Measurements from ENCODE around the gene GPR75. TPM values are rescaled to one million over a fixed set of nuclear protein-coding genes. Genes with fewer than 3 reads are reported as not detected.

The GPR75 gene
- total and polyA plus RNA-seq, 11 donors: 0.67 to 2.2 (median 1.2) TPM

- Histone ChIP-seq H3K4me3 (no peak overlapping the region), H3K9me3 (no peaks in the 10 kb centered on the region), H3K36me3 (peaks cover 0 to 99% (median 98%) of the 10 kb centered on the region in 9 donors), H3K27me3 (no peaks in the 10 kb centered on the region), H3K27ac (no peak overlapping the region), H3K4me1 (peaks cover 0 to 10% (median 0%) of the 10 kb centered on the region in 12 donors)
- TF ChIP-seq, protein P1, sequence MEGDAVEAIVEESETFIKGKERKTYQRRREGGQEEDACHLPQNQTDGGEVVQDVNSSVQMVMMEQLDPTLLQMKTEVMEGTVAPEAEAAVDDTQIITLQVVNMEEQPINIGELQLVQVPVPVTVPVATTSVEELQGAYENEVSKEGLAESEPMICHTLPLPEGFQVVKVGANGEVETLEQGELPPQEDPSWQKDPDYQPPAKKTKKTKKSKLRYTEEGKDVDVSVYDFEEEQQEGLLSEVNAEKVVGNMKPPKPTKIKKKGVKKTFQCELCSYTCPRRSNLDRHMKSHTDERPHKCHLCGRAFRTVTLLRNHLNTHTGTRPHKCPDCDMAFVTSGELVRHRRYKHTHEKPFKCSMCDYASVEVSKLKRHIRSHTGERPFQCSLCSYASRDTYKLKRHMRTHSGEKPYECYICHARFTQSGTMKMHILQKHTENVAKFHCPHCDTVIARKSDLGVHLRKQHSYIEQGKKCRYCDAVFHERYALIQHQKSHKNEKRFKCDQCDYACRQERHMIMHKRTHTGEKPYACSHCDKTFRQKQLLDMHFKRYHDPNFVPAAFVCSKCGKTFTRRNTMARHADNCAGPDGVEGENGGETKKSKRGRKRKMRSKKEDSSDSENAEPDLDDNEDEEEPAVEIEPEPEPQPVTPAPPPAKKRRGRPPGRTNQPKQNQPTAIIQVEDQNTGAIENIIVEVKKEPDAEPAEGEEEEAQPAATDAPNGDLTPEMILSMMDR (IDR thresholded peaks at IDR 0.05): no peak
- no peak for TF ChIP-seq POLR2A (IDR thresholded peaks at IDR 0.05)
- no peak for DNase-seq
- ATAC-seq: no peak
- intact Hi-C loops (cut with DNase I): no loop called here
- 68 to 89% (median 77%) methylated on average over 3 of the region's 3 CpGs for WGBS, 4 donors
Observed at GRCh38 chr2:53901192-53901591, 41.4 kb upstream of the GPR75 start.

DNA sequence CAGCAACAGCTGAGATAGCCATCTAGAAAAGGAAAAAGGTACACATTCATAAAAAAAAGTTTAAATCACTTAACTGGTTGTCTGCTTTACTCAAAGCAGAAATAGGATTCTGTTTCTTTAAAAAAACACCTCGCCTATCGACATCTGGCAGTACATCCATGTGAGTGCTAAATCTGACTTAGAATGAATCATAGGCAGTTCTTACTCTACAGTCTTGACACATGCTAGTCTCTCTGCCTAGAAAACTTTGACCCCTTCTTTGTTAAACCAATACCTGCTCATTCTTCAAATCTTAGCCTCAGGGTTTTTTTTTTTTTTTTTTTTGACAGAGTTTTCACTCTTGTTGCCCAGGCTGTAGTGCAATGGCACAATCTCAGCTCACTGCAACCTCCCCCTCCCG lies 37.1 kb upstream of the GPR75 start:
- 53 to 61% (median 57%) methylated on average over 3 of the region's 3 CpGs for WGBS, 4 donors
- Histone ChIP-seq H3K9me3 (no peaks in the 10 kb centered on the region), H3K36me3 (peaks cover 0 to 100% (median 97%) of the 10 kb centered on the region in 9 donors), H3K4me1 (peaks cover 0 to 10% (median 0%) of the 10 kb centered on the region in 12 donors), H3K27ac (peak overlapping the region in 1 of 12 donors; percentile 39), H3K27me3 (no peaks in the 10 kb centered on the region), H3K4me3 (no peak overlapping the region)
- TF ChIP-seq POLR2A (IDR thresholded peaks at IDR 0.05): no peak
- TF ChIP-seq, protein P1 (IDR thresholded peaks at IDR 0.05): no peak
- ATAC-seq (peak; percentile 64 to 86 (median 81)), DNase-seq (no peak)
- intact Hi-C loops (cut with DNase I): no loop called here

DNA sequence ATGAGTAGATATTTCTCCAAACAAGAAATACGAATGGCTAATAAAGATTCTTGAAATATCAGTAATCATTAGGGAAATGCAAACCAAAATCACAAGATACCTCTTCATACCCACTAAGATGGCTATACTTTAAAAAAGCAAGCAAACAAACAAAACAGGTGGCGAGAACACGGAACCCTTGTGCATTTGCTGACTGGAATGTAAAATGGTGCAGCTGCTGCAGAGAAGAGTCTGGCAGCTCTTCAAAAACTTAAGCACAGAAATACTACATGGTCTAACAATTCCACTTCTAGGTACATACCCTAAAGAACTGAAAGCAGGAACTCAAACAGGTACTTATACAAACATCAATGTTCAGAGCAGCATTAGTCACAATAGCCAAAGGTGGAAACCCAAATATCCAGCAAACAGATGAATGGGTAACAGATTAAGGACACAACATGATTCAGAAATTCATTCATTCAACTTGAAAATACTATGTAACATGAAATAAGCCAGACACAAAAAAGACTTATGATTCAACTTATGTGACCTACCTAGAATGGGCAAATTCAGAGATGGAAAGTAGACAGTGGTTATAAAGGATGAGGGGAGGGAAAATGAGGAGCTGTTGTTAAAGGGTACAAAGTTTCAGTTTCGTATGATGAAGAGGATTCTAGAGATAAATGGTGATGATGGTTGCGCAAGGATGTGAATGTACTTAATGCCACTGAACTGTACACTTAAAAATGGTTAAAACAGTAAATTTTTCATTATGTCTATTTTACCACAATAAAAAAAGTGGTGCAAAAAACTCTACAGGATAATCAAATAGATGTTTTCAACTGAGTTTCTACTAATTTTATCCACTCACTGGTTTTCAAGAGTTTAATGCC lies 26.9 kb upstream of the GPR75 start:
- Histone ChIP-seq H3K36me3 (peaks cover 6 to 100% (median 100%) of the 10 kb centered on the region in 9 donors), H3K9me3 (no peaks in the 10 kb centered on the region), H3K4me1 (no peaks in the 10 kb centered on the region), H3K27me3 (no peaks in the 10 kb centered on the region), H3K4me3 (no peak overlapping the region), H3K27ac (no peak overlapping the region)
- no peak for TF ChIP-seq POLR2A (IDR thresholded peaks at IDR 0.05)
- TF ChIP-seq, protein P1 (IDR thresholded peaks at IDR 0.05): no peak
- ATAC-seq (no peak), DNase-seq (no peak)
- 87 to 92% (median 89%) methylated on average over 5 of the region's 5 CpGs for WGBS, 4 donors
- intact Hi-C loops (cut with DNase I): no loop called here

DNA sequence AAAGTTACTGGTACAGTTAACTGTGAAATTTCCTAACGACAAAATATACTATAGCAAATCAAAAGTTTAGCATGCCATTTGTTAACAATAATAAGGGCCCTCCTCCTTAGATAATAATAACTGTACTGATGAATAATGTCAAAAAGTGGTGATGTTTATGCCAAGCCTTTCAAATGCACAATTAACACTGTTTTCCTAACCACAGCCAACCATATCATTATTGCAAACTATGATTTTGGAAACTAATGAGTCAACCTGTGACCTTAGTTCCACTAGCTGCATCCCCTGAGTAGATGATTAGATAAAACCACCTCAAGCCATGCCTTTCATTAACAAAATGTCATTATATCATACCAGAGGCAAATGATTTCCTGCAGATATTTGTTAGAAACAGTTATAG lies 25.1 kb upstream of the GPR75 start:
- DNase-seq (no peak), ATAC-seq (no peak)
- intact Hi-C loops (cut with DNase I): no loop called here
- Histone ChIP-seq H3K27me3 (no peaks in the 10 kb centered on the region), H3K36me3 (peaks cover 6 to 100% (median 96%) of the 10 kb centered on the region in 9 donors), H3K27ac (no peak overlapping the region), H3K9me3 (no peaks in the 10 kb centered on the region), H3K4me3 (no peak overlapping the region), H3K4me1 (no peaks in the 10 kb centered on the region)
- 97 to 100% (median 99%) methylated on average over 1 of the region's 1 CpG for WGBS, 4 donors
- TF ChIP-seq POLR2A (IDR thresholded peaks at IDR 0.05): no peak
- TF ChIP-seq, protein P1 (IDR thresholded peaks at IDR 0.05): no peak
